GM21360 (cell line): Measurements from ENCODE around the gene ZNF660.
A peak's percentile ranks its signal among the peaks of the same experiment; 100 is the strongest.

ENCODE experiments used
- ATAC-seq: cut with Tn5 transposase; IDR thresholded peaks from one replicate; pipeline ENCODE4 v1.9.1; 2021; ENCODE audit warnings: mild to moderate bottlenecking, moderate library complexity; ENCODE audit not compliant: unreplicated experiment

ZNF660 gene

GRCh38 chr3:44628716-44629115 is 44.0 kb downstream of the ZNF660 start:
- ATAC-seq = no peak

GRCh38 chr3:44632193-44632592 is 47.4 kb downstream of the ZNF660 start:
- no peak for ATAC-seq

GRCh38 chr3:44642337-44642736 is 57.6 kb downstream of the ZNF660 start:
- no peak for ATAC-seq

- no peak for ATAC-seq
Measured at GRCh38 chr3:44643024-44643423, 58.3 kb downstream of the ZNF660 start.

- ATAC-seq = no peak
Measured at GRCh38 chr3:44647771-44648170, 63.0 kb downstream of the ZNF660 start.

- peak; percentile 92 for ATAC-seq
Measured at GRCh38 chr3:44648564-44649229, 63.9 kb downstream of the ZNF660 start, which contains the start of gene ZNF35. ZNF35 (plus strand) TSS chr3:44648732; CDS start chr3:44651068, 2,336 bp downstream.
